GM19035 (cell line): ENCODE measurements around the gene RHOJ.

Experiments
- ATAC-seq: cut with Tn5 transposase; IDR thresholded peaks from one replicate; pipeline ENCODE4 v1.9.1; 2021; ENCODE audit not compliant: unreplicated experiment

RHOJ gene

DNA sequence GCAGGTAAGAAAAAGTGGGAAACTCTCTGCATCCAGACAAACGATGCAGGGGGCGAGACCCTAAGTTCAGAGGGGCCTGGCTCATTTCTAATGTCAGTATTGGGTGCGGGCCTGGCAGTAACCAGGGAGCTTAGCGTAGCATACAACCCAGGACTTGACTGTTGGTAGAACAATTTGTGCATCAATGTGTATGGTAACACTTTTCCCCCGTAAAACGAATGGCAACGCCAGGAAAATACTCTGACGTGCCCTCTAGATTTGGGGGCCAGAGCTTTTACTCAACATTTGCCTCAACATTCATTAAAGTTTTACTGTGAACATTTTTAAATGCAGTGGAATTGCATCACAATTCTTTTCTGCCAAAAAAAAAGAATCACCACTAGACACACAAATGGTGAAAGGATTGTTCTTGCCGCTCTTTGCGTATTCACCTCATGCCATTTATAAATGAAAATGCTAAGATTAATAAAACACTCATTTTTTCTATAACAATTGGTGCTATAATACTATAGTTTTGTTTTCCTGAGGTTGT is 867 bp downstream of the RHOJ start:
- ATAC-seq = no peak

DNA sequence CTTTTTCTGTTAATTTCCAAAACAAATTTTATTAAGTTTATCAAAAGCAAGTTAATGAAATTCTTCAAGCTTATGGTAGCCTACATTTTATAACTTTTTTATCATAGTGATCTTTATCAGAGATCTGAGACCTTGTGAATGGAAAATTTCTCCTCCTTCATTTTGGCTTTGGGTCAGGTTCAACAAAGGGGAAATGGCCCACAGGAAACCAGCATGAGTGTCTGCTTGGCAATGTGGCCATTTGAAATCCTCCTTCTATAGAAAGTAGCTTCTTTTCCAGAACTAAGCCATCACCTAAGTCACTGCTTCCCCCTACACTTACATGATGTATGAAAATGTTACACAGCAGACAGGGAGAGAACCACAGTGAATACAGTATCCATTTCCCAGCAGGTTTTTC is 1.6 kb downstream of the RHOJ start:
- ATAC-seq = no peak

DNA sequence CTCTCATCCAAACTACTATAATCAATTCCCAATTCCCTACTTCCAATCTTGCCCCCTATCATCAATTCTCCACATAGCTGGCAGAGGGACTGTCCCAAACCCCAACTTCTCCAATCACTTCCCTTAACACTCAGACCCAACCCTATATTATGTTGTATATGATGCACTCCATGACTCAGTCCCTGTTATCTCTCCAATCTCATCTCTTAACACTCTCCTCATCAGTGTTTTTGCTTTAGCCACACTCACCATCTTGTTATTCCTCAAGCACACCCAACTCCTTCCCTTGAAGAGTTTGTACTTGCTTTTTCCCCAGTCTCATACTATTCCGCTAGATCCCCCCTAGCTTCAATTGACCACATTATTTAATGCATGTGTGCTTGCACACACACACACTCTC is 4.9 kb downstream of the RHOJ start:
- ATAC-seq = no peak

DNA sequence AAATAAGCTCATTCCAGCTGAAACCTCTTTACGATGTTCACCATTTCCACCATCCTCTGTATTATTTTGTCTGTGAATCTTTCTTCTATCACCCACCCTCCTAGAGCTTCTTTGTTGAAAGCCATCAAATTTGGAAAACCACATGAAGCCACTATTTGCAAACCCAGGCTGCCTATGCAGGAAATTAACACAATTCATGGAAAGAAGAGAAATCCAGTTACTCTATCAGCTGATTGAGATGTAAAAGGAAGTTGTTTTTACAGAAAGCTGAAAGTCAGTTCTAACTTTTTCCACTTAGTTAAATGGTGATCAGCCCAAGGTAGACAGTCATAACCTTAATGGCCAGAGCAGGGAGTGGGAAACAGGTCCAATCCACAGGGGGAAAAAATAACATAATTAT is 6.6 kb downstream of the RHOJ start:
- ATAC-seq = no peak

DNA sequence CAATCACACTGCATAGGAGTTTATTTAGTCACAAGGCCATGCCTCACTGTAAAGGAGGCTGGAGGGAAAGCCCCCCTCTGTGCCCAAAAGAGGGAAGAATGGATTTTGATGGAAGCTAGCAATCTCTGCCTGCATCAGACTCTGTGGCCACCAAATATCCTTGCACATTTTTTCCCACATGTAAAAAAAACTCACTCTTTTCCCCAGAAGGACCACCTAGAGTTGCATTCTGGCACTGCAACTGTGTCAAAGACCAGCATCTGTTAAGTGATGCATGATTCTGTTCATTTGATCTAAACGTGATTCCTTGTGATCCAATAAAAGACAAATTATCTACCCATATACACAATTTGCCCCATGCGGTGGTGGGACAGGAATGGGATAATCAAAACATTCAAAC is 8.0 kb downstream of the RHOJ start:
- no peak for ATAC-seq

DNA sequence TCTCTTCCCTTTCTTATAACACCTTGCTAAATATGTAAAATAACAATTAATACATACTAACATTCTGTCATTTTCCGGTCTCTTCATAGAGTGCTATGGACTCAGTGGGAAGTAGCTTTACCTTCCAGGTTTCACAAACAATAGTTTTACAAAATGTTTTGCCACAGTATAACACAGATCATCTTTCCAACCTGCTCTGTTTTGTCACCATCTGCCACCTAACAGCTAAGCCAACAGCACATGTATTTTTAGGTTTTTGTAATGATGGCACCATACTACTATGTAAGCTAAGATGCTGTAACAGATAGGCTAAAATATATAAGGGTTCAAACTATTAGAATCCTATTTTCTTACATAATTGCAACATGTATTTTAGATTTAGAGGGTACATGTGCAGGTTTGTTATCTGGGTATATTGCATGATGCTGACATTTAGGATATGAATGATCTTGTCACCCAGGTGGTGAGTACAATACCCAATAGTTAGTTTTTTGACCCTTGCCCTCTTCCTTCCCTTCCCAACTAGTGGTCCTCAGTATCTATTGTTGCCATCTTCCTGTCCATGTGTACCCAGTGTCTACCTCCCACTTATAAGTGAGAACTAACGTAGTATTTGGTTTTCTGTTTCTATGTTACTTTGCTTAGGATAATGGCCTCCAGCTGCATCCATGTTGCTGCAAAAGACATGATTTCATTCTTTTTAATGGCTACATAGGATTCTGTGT is 8.7 kb downstream of the RHOJ start:
- ATAC-seq = no peak

DNA sequence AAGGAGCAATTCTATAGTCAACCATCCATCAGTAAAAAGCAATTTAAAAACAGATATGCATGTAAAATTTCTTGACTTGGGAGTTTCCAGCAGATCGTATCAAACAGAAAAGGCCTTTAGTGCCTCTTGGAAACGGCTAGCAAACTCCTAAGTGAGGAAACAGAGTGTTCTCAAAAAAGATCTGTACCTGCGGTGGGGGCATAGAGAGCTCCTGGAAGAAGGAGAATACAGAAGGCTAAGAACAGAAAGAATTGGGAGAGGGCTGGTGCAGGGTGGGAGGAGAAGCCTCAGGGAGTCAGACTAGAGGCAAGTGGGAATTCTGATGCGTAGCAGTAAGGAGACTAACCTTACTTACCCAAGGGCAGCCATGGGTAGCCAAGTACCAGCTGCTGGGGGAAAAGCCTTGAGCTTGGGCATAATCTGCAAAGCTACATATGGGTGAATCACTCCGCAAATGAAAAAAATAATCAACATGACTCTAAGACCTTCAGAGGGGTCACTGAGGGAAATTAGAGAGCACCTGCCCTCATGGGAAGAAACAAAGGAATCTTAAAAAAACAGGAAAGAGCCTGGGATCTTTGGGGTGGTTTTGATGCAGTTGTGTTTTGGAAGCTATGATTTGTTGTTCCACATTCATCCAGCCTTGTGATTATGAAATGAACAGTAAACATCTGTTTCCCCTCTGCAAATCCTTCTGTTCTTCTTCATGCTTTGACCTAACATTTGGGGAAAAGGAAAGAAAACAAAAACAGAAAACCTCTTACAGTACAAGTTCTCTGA is 10.4 kb downstream of the RHOJ start:
- ATAC-seq = no peak

DNA sequence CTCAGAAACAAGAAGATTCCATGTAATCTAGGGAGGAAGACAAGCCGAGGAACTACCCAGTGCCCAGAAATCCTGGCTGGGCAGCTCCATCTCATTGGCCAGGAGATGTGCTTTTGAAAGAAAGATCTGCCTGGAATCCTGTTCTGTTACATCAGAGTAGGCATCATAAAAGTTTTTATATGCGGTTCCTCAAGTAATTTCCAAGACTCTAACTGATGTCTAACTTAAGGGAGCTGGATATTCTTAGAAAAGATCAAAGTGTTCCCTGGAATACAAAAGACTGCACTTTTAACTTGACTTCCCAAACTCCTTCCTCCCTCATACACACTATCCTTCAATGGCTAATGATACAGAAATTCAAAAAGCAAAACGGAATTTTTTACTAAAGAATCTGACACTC is 16.3 kb downstream of the RHOJ start:
- no peak for ATAC-seq

DNA sequence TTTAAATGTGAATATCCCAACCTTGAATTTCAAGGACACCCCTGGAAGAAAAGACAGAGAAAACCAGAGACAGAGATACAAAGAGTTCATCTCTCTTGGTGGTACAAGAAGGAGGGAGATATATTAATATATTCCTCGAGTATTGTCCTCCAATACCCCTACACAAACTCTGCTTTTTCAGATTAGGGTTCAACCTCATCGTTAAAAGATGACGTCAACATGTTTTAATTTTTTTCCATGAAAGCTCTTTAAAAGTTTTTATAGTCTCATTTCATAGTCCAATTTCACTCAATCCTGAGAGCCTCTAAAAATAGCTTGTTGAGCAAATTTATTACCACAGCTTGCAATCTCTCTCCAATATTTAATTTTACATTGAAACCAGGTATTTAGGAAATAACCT is 19.4 kb downstream of the RHOJ start:
- no peak for ATAC-seq

DNA sequence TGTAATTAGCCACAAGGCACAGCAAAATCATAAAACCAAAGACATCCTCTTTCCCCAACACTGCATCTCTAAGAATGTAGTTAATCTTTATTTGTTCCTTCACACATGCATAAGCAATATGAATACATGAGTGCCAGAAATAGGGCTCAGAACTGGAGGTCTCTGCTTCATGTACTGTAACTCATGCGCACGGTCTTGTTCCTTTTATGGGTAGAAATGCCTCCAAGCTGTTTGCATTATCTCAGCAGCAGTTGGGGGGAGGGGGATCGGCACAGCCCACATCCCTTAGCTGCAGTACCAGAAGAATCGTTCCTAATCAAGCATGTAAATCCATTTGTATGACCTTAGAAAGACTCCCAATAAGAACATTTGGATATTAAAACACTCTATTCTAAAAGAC is 20.0 kb downstream of the RHOJ start:
- ATAC-seq = no peak

DNA sequence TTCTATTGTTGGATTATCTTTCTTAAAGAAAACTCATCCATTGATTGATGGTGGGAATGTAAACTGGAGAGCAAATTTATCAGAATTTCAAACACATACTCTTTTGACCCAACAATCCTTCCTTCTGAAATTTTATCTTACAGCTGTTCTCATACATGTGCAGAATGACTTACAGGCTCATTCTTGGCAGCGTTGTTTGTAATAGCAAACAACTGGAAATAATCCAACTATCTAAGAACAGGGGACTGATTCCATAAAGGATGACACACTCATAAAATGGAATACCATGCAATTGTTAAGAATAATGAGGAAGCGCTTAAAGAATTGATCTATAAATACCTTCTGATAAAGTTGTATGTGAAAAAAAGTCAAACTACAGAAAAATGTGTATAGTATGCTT is 24.0 kb downstream of the RHOJ start:
- ATAC-seq = no peak

DNA sequence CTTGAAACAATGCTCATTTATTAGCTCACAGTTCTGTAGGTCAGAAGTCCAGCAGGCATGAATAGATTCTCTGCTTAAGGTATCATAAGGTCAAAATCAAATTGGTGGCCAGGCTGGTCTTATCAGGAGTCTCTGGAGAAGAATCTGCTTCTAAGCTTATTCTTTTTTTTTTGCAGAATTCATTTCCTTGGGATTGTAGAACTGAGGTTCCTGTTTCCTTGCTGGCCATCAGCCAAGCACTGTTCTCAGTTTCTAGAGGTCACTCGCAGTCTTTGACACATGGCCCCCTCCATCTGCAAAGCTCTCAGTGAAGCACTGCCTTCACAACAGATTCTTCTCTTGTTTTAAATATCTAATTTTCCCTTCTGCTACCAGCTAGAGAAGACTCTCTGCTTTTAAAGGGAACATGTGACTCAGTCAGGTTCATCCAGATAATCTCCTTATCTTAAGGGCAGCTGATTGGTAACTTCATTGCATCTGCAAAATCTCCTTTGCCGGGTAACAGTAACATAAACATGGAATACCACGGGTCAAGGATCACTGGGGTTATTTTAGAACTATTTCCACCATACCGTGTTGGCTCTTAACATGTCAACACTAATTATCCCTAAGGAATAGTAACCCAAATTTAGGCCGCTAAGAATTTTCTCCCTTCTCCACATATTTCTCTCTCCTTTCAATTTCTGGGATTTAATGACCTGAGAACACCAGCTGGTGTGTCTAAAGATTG is 25.3 kb downstream of the RHOJ start:
- no peak for ATAC-seq

DNA sequence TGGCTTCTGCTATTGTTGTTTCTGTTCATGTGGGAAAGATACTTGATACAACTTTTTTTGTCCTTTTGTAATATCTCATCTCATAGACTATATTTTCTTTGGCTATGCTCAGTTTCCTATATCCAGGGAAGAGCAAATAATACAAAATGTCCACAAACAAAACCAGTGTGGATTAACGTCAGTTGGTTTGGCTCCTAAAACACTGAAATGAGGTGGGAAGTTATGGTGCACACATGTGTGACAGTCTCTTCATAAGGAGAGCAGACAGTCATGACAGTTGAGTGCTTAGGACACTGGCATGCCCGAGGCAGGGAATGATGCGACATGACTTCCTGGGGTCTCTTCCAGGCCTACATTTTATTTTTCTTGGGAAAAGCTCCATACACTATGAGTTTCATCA is 27.5 kb downstream of the RHOJ start:
- ATAC-seq = no peak

DNA sequence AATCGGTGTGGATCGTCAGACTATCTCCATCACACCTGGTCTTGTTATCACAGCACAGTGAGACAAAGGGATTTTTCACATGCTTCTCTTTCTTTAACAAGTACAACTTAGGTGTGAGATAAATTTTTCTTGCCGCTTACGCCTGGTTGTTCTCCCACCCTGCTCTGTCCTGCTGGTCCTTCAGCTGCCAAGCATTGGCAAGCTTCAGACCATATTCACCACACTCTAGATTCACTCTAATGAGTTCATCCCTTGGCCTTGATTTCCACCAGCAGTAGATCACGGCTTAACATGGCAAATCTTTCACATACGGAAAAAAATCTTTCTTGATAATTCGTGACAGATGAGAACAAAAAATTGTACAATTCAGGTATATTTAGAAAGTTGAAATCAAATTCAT is 33.5 kb downstream of the RHOJ start:
- no peak for ATAC-seq

DNA sequence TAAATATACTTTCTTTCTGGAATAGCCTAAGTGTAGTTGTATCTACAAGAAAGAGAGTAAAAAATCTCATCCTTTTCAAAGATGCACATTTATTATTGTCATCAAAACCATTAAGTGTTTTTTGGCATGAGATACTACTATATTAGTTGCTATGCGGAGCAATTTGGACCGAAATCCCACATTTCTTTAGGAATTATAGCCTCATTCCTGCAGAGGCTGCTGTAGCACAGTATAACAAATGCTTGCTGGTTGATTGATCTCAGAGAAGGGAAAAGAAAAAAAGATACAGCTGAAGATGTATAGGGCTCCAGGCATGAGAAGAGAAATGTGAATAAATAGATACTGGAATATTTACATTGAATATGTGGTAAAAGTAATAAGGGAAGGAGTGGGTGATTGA is 36.0 kb downstream of the RHOJ start:
- ATAC-seq = no peak

DNA sequence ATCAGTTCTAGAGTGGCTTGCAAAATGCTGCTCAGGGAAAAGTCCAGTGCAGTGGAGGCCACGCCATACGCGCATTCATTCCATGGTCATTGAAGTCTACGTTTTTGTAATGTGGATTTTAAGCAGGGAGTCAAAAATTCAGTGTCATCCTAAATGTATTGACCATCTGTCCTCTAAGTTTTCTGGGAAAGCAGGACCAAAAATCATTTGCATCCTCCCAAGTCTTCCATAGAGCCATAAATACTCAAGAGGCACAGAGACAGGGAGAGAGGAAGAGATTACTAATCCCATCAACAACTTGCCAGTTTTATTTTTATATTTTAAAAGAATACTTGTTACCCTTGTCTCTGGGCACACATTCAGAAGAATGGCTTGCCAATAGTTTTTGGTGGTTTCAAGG is 36.9 kb downstream of the RHOJ start:
- ATAC-seq = no peak

DNA sequence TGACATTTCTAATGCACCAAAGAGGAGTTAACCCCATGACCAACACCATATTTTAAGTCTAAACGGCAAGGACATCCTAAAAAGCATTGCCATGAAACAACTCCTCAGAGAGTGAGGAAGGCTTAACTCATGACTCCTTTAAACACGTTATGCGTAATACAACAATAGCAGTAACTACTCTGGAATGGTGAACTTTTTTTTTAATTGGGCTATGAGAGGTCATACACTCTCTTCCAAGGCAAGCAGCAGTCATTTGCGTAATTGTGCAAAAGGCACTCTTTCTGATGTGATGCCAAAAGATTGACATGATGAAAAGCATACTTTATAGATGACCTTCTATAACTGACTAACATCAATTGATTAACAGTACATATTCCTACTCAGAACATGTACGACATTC is 39.4 kb downstream of the RHOJ start:
- ATAC-seq = no peak

DNA sequence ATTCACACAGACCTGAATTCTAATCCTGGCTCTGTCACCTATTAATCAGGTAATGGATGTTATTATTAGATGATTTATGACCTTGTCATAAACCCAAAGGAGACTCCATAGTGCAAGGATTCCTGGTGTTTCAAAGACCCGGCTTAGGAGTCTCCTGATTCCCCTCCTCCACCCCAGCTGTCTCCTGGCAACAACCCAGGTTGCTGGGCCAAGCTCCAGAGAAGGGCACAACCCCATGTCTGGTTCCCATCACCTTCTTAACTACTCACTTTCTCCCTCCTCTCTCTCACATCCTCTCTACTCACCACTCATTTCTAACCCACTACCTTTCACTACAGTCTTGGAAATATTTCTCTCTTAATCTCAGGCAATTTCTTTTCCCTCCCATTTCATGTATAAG is 41.6 kb downstream of the RHOJ start:
- ATAC-seq = no peak

DNA sequence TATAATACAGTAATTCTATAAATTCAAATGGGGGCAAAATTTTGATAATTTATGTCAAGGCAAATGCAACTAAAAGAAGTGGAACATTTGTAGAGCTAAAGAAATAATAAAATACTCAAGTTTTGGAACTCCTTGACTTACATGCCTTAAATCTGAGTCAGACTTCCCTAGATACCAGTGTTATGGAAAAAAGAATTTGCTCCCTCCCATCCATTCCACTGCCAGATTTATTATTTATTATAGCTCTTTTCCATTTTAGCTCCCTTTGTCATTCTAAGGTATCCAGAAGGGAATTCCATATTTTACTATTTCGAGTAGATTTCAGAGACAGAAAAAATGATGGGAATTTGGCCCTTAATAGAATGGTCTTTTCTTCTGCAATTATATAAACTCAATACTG is 44.0 kb downstream of the RHOJ start:
- ATAC-seq = no peak

DNA sequence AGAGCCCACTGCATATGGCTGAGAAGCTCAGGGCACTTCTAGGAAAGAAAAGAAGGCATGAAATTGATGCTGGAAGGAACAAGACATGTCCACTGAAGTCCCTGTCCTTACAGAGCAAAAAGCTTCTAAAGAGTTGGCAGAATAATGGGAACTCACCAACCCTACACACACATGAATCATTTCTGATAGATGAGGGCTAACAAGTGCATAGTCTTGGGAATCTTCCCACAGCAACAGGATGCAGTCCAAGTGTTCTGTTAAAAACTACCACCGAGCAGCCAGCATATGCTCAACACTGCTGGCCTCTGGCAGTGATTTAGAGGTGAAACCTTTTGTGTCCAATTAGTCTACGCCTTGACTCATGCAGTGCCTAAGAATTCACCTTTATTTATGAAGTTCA is 44.8 kb downstream of the RHOJ start:
- ATAC-seq = no peak

DNA sequence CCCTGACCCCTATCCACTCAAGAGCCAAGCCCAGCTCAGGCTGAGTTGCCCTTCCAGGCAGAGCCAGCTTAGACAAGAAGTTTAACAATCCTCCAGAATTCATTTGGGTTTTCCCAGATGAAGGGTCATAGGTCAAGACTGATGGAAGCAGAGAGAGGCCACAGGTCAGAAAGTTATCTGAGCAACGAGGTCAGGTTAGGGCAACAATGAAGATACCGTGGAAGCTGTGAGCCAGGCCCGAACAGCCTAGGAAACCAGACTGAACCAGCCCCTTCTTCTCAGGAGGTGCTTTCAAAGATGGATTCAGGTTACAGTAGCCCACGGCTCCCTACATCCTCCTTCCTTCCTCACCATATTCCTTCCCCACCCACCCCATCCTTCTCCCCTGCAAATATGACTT is 53.1 kb downstream of the RHOJ start:
- ATAC-seq = no peak

DNA sequence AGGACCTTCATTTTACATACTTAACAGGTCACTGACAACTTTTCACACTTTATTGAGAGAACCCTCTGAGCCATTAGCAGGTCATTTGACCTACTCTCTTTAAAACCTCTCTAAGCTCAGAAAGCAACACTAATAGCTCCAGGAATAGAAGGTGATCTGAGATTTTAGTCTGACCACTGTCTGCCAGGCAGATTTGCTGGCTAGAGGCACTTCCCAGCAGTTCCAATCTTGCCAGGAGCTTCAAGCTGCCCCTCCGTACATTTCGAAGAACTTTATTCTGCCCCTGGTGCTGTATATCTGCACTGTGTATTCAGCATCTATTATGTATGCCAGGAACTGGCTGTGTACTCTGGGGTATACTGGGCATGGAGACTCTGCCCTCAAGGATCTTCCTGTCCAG is 58.2 kb downstream of the RHOJ start:
- ATAC-seq = no peak
